GM19351 (cell line): ENCODE measurements around the gene TMUB1.

Source experiments
- ATAC-seq: cut with Tn5 transposase; IDR thresholded peaks from one replicate; pipeline ENCODE4 v1.9.1; 2021; ENCODE audit warnings: mild to moderate bottlenecking, moderate library complexity; ENCODE audit not compliant: unreplicated experiment

The TMUB1 gene

GRCh38 chr7:151104411-151105235 lies 21.3 kb upstream of the TMUB1 start:
- ATAC-seq: no peak

- ATAC-seq: no peak
Measured at GRCh38 chr7:151103973-151104372, 20.7 kb upstream of the TMUB1 start.

- no peak for ATAC-seq
Measured at GRCh38 chr7:151102991-151103390, 19.7 kb upstream of the TMUB1 start.

GRCh38 chr7:151101621-151102396 lies 18.5 kb upstream of the TMUB1 start:
- ATAC-seq: no peak

- no peak for ATAC-seq
Measured at GRCh38 chr7:151100921-151101320, 17.6 kb upstream of the TMUB1 start.

- no peak for ATAC-seq
Measured at GRCh38 chr7:151099486-151100211, 16.4 kb upstream of the TMUB1 start.

GRCh38 chr7:151095828-151096475 lies 12.7 kb upstream of the TMUB1 start:
- ATAC-seq: no peak

GRCh38 chr7:151095123-151095797 lies 12.0 kb upstream of the TMUB1 start:
- no peak for ATAC-seq

- ATAC-seq: no peak
Measured at GRCh38 chr7:151094675-151095074, 11.4 kb upstream of the TMUB1 start.

GRCh38 chr7:151093748-151094147 lies 10.5 kb upstream of the TMUB1 start:
- ATAC-seq: no peak

GRCh38 chr7:151091988-151092387 lies 8.7 kb upstream of the TMUB1 start:
- ATAC-seq: no peak

GRCh38 chr7:151091431-151091830 lies 8.1 kb upstream of the TMUB1 start:
- peak; percentile 50 for ATAC-seq

- no peak for ATAC-seq
Measured at GRCh38 chr7:151091003-151091402, 7.7 kb upstream of the TMUB1 start.

GRCh38 chr7:151089893-151090730 lies 6.8 kb upstream of the TMUB1 start:
- ATAC-seq: no peak

- ATAC-seq: no peak
Measured at GRCh38 chr7:151088856-151089699, 5.8 kb upstream of the TMUB1 start.

- no peak for ATAC-seq
Measured at GRCh38 chr7:151088019-151088855, 4.9 kb upstream of the TMUB1 start.

GRCh38 chr7:151087245-151088018 lies 4.1 kb upstream of the TMUB1 start:
- no peak for ATAC-seq
